Placental pericyte (primary cell): ENCODE data around the gene OARD1. TPM values are rescaled to one million over a fixed set of nuclear protein-coding genes. Genes with fewer than 3 reads are reported as not detected.

Source experiments
- total RNA-seq: library from RNA; depleted of rRNA; stranded (reverse); fragments of >200 nt; gene quantifications from 2 replicates; pipeline ENCODE4 v1.2.3, GENCODE V29; 2012

Gene OARD1
- 6.4 and 7.0 TPM in 2 replicates for total RNA-seq

GRCh38 chr6:41071923-41072835 is at the start of gene OARD1:
Gene OARD1 (minus strand): TSS chr6:41072356. CDS start chr6:41071634, 722 bp downstream.

DNA sequence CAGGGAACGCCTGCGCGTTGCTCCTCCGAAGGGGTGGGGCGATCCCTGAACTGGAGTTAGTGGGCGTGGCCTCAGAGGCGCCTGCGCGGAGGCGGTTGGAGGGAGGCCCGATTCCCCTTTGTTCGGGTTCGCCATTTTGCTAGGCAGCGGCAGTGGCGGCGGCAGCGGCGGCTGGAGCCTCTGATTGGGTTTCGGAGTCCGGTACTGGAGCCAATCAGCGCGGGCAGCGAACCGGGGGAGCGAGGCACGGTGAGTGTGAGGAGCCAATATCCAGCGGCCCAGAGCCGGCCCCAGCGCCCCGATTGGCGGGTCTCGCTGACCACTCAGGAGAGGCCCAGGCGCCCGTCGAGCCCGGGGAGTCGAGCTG is 663 bp upstream of the OARD1 start, which contains the start of gene NFYA:
TSS of gene NFYA (plus strand) at position 139 of the 367 bp plus-strand sequence. CDS start 6,116 bp downstream, outside the sequence.

DNA sequence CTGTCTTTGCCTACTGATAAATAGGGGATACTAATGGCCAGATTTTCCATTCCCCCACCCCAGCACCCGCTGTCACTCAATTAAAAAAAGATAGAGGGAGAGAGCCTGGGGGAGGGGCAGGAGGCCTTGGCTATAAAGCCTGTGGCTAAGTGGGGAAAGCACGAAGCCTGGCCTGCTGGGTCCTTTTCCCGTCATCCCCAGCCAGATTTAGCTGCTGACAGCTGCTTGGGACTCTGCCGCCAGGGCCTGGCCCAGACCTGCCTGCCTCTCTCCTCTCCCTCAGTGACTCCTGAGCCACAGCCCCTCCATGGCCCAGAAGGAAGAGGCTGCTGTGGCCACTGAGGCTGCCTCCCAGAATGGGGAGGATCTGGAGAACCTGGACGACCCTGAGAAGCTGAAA is 19.1 kb downstream of the OARD1 start, which contains the start of gene APOBEC2:
TSS of gene APOBEC2 (plus strand) at position 162 of the 400 bp plus-strand sequence. CDS start at position 308, 146 bp downstream.

GRCh38 chr6:41042226-41043055 is 29.7 kb downstream of the OARD1 start, which contains the start of gene TSPO2:
Gene TSPO2 (plus strand): TSS chr6:41042467. CDS start chr6:41042986, 519 bp downstream.

DNA sequence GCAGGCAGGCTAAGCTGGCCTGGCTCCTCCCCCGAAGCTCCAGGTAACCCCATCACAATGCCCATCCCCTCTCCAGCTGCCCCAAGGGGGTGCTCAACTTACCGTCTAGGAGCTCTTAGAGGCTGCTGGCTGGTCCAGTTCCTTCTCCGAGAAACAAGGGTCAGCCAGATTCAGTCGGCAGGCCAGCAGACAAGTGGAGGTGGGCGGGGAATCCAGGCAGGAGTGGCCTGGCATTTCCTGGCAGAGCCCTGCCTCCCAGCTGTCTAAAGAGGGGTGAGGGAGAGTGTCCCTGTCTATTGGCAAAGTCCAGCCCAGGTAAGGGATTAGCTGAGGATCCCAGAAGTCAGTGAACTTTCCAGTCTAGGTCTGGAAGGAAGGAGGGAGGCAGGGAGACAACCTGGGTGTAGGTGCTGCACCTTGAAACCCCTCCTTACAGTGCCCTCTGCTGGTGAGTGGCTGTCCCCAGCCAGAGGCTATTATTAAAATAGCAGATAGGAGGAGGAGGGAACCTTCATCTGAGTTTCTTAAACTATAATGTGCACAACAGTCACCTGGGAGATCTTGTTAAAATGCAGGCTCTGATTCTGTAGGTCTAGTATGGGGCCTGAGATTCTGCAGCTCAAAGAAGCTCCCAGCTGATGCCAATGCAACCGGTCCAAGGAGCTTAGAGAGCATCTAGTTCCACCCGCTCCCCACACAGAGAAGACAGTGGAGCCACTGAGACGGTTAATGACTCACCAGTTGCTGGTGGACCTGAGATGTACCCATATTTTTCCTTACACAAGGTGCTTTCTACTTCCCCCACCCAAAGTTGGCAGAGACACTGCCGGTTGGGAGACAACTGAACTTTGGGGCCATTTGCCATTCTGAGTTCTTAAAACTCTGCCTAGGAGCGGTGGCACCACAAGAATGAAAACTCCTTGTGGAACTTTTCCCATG is 32.8 kb downstream of the OARD1 start, which contains the start of gene UNC5CL:
TSS of gene UNC5CL (minus strand) at position 162 of the 939 bp plus-strand sequence. CDS start 4,147 bp downstream, outside the sequence.

Other genes starting within 250 kb of the OARD1 start
- not detected in 2 replicates for gene UNC5CL, start 33.1 kb downstream of the OARD1 start, total RNA-seq
- gene TSPO2, start 29.9 kb downstream of the OARD1 start, total RNA-seq, result not detected in 2 replicates
- not detected in 2 replicates for gene APOBEC2, start 19.2 kb downstream of the OARD1 start, total RNA-seq
- 8.1 and 14.0 TPM in 2 replicates for gene NFYA, start 618 bp upstream of the OARD1 start, total RNA-seq
- gene TREML1, start 82.0 kb upstream of the OARD1 start, total RNA-seq, result not detected in 2 replicates
- gene TREM2, start 90.8 kb upstream of the OARD1 start, total RNA-seq, result 0.22 TPM in 1 of 2 replicates, not detected in the other
- gene TREML2, start 128.8 kb upstream of the OARD1 start, total RNA-seq, result not detected in 2 replicates
- gene TREML4, start 156.0 kb upstream of the OARD1 start, total RNA-seq, result not detected in 2 replicates
- 0.29 and 0.44 TPM in 2 replicates for gene TREM1, start 214.3 kb upstream of the OARD1 start, total RNA-seq